IPS-15b (cell line): ENCODE measurements around the gene TMEM271.

ENCODE experiments used
- H3K27me3 ChIP-seq: one replicate; pipeline ENCODE4 v1.6.1; 2013; ENCODE audit warnings: low read length; ENCODE audit not compliant: control insufficient read depth, insufficient read depth
- H3K36me3 ChIP-seq: one replicate; pipeline ENCODE4 v1.6.1; 2013; ENCODE audit warnings: low read length; ENCODE audit not compliant: control insufficient read depth, insufficient read depth
- H3K4me1 ChIP-seq: one replicate; pipeline ENCODE4 v1.6.1; 2013; ENCODE audit warnings: mild to moderate bottlenecking, low read length; ENCODE audit not compliant: control insufficient read depth, insufficient read depth
- H3K4me3 ChIP-seq: one replicate; pipeline ENCODE4 v1.5.1; 2013; ENCODE audit warnings: low read depth, low read length
- H3K9ac ChIP-seq: one replicate; pipeline ENCODE4 v1.6.1; 2013; ENCODE audit warnings: low read depth, mild to moderate bottlenecking, low read length
- H3K9me3 ChIP-seq: one replicate; pipeline ENCODE4 v1.6.1; 2013; ENCODE audit warnings: mild to moderate bottlenecking, low read length; ENCODE audit not compliant: control insufficient read depth, insufficient read depth

TMEM271 gene

DNA sequence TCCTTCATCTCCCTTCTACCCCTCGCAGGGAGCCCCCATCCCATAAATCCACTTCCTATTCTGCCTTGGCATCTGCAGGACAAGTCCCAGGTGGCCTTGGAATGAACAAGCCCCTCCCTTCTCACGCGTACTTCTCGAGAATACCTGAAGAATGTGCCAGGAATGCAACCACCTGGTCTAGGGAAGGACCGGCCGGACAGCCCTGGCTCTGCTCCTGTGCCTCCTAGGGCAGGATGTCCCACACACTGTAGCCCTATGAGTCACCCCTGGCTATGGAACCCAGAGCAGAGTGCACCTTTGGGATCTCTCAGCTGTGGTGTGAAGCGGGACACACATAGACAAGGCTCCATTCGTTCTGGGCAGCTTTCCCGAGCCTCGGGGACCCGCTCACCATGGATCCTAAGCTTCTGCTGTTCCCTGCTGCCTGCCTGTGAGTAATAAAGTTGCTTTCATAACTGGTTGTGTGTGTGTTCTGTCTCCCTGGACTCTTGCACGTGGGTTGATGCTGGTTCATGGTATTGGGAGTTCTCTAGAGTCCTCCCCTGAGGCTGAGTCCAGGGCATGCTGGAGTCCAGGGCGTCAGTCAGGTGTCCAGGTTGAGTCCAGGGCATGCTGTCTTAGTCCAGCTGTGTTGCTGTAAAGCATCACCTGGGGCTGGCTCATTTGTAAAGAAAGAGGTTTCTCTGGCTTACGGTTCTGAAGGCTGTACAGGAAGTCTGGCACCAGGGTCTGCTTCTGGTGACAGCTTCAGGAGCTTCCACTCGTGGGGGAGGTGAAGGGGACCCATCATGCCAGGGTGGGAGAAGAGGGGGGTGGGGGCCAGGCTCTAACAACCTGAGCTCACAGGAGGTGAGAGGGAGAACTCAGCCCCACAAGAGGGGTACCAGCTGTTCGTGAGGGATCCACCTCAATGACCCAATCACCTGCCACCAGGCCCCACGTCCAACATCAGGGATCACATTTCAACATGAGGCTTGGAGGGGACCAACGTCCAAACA is 41.8 kb upstream of the TMEM271 start:
- no peak overlapping the region for H3K9ac ChIP-seq
- no peaks in the 10 kb centered on the region for H3K9me3 ChIP-seq
- no peaks in the 10 kb centered on the region for H3K36me3 ChIP-seq
- H3K27me3 ChIP-seq = no peaks in the 10 kb centered on the region
- no peaks in the 10 kb centered on the region for H3K4me1 ChIP-seq
- H3K4me3 ChIP-seq = no peak overlapping the region

DNA sequence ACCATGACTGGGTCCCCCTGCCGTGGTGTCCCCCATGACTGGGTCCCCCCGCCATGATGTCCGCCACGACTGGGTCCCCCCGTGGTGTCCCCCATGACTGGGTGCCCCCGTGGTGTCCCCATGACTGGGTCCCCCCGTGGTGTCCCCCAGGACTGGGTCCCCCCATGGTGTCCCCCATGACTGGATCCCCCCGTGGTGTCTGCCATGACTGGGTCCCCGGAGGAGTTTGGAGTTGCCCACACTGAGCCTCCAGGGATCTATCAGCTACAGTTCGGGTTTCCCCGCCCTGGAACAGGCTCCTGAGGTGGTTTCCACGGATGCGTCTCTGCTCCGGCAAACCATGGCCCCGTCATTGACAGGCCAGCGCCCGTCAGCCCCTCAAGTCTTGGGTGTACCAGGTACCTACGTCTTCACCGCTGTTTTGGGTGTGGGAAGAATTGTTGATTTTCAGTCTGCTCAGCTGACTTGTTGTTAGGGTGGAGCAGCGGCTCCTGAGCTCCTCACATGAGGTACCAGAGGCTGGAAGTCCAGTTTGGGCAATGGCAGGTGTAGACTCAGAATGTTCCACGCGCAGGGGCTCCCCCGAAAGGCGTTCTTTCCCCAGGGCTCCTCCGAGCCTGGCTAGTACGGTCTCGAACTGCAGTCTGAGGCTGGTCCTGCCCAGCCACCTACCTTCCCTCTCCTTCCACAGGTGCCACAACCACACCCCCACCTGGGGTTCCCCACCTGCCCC is 41.0 kb upstream of the TMEM271 start:
- Histone ChIP-seq H3K36me3 (no peaks in the 10 kb centered on the region), H3K4me3 (no peak overlapping the region), H3K9me3 (no peaks in the 10 kb centered on the region), H3K4me1 (no peaks in the 10 kb centered on the region), H3K9ac (no peak overlapping the region), H3K27me3 (no peaks in the 10 kb centered on the region)

DNA sequence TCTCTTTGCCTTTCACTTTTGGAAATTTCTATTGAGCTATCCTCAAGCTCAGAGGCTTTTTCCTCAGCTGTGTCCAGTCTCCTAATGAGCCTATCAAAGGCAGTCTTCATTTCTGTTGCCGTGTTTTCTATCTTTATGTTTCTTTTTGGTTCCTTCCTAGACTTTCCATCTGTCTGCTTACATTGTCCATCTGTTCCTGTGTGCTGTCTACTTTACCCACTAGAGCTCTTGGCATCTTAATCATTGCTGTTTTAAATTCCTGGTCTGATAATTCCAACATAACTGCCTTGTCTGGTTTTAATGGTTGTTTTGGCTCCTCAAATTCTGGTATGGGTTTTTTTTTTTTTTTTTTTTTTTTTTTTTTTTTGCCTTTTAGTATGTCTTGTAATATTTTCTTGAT is 40.0 kb upstream of the TMEM271 start:
- H3K4me3 ChIP-seq = no peak overlapping the region
- no peaks in the 10 kb centered on the region for H3K9me3 ChIP-seq
- H3K36me3 ChIP-seq = no peaks in the 10 kb centered on the region
- H3K4me1 ChIP-seq = no peaks in the 10 kb centered on the region
- H3K9ac ChIP-seq = no peak overlapping the region
- H3K27me3 ChIP-seq = no peaks in the 10 kb centered on the region

DNA sequence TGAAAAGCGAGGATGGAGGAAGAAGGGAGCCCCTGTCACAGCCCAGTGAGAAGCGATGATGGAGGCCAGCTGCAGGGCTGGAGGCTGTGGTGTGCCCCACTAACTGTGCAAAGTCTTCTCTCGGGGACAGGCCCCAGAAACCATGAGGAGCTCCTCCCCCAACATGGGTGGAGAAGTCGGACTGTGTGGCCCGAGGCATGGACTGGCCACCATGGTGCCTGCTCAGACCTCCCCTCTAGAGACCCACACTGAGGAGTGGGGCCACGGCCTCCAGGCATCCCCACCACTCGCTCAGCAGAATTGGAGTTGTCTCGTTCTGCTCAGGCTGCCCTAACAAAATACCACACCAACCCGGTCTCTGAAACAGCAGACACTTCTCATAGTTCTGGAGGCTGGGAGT is 37.0 kb upstream of the TMEM271 start:
- no peaks in the 10 kb centered on the region for H3K27me3 ChIP-seq
- H3K9me3 ChIP-seq = no peaks in the 10 kb centered on the region
- H3K4me3 ChIP-seq = no peak overlapping the region
- no peaks in the 10 kb centered on the region for H3K36me3 ChIP-seq
- no peaks in the 10 kb centered on the region for H3K4me1 ChIP-seq
- H3K9ac ChIP-seq = no peak overlapping the region

DNA sequence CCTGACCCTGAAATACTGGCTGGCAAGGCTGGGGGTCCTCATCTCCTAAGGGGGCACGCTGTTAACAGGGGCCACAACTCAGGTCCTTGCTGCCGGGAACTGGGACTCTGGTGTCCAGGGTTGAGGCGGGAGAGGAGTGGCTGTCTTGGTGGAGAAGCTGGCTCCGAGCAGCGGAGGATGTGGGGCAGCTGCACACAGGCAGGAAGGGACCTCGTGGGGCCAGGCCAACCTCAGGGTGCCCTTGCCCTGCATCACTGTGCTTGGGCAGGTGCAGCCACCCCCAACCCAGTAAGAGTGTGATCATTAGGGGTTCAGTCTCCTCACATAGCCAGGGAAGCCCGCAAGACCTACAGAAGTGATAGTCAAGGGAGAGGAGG is 36.6 kb upstream of the TMEM271 start:
- Histone ChIP-seq H3K9me3 (no peaks in the 10 kb centered on the region), H3K4me3 (no peak overlapping the region), H3K9ac (no peak overlapping the region), H3K27me3 (no peaks in the 10 kb centered on the region), H3K36me3 (no peaks in the 10 kb centered on the region), H3K4me1 (no peaks in the 10 kb centered on the region)

DNA sequence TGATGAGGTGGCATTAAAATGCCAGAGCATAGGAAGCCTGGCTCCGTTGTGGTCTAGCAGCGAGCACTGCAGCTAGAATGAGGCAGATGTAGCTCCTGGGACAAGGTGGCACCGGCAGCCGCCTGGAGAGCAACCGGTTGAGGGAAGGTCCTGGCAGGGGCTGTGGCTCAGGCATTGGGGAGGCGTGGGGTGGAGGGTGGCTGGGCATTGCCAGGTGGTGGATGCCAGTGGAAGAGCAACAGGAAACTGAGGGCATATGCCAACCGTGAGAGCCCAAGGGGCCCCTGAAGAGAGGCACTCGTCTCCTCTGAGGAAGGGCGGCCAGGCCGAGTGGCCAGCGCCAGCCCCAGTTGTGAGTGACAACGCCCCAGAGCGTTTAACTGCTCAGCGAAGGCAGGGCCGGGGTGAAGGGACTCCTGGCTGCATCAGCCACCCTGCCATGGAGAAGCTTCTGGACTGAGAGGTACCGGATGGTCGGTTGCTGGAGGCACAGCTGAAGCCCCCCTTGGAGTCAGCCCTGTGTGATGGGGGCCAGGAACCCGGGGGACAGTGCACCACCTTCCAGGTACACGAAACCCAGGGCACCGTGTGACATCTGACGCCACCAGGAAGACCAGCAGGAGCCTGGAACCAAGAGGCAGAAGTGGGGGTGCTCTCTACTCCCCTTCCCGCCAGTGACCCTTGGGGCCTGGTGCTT is 36.1 kb upstream of the TMEM271 start:
- no peak overlapping the region for H3K4me3 ChIP-seq
- no peaks in the 10 kb centered on the region for H3K9me3 ChIP-seq
- H3K36me3 ChIP-seq = no peaks in the 10 kb centered on the region
- H3K27me3 ChIP-seq = no peaks in the 10 kb centered on the region
- no peak overlapping the region for H3K9ac ChIP-seq
- no peaks in the 10 kb centered on the region for H3K4me1 ChIP-seq

DNA sequence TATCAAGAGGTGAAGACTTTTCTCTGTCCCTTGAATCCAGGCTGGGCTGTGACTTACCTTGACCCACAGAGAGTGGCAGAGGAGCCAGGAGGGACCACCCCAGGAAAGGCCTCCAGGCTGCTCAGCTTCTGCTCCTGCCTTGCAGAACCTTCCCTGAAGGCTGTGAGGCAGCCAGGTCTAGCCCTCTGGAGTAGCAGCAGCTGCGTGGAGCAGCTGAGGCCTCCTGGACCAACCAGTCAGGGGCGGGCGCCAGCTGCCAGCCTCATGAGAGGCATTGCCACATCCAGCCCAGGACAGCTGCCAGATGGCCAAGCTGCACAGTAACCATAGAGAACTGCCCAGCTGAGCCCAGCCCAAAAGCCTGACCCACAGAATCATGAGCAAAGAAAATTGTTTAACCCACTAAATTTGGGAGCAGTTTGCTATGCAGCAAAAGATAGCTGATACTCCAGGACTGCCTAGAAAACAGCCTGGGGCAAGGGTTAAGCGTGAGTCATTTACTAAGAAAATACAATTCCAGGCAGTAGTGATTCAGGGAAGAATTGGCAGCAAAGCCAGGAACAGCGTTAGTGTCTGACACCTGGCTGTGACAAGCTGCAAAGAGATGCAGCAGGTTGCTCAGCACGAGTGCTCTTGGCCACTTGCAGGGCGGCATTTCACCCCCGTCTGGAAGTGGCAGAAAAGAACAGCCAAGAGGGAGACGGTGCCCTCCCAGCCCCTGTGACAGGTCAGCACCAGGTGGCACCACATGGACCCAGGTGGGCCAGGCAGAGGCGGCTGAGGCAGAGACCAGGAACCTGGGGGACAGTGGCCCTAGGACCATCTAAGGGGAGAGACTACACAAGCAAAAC is 34.5 kb upstream of the TMEM271 start:
- H3K36me3 ChIP-seq = no peaks in the 10 kb centered on the region
- H3K4me1 ChIP-seq = no peaks in the 10 kb centered on the region
- H3K27me3 ChIP-seq = no peaks in the 10 kb centered on the region
- no peak overlapping the region for H3K4me3 ChIP-seq
- no peak overlapping the region for H3K9ac ChIP-seq
- no peaks in the 10 kb centered on the region for H3K9me3 ChIP-seq

DNA sequence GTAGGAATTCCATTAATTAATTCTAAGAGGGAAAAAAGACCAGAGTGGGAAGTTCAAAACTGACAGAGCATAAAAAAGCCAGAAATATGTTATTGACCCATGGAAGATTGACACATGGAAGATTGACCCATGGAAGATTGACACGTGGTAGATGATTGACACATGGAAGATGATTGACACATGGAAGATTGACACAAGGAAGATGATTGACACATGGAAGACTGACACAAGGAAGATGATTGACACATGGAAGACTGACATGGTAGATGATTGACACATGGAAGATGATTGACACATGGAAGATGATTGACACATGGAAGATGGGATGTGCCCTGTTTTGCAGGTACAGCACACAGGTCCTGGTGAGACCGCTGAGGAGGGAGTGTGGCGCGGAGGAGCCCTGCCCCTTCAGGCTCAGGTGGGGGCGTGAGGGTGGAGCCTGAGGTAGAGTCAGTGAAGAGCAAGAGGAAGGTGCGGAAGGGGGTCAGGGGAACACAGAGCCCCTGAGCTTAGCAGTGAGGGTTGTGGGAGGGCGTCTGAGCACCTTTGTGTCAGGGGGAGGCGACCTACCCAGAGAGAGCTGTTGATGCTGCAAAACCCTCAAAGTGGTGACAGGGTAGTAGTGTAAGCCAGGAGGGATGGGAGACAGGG is 33.4 kb upstream of the TMEM271 start:
- no peak overlapping the region for H3K9ac ChIP-seq
- H3K9me3 ChIP-seq = no peaks in the 10 kb centered on the region
- H3K27me3 ChIP-seq = no peaks in the 10 kb centered on the region
- H3K4me3 ChIP-seq = no peak overlapping the region
- no peaks in the 10 kb centered on the region for H3K4me1 ChIP-seq
- H3K36me3 ChIP-seq = no peaks in the 10 kb centered on the region

DNA sequence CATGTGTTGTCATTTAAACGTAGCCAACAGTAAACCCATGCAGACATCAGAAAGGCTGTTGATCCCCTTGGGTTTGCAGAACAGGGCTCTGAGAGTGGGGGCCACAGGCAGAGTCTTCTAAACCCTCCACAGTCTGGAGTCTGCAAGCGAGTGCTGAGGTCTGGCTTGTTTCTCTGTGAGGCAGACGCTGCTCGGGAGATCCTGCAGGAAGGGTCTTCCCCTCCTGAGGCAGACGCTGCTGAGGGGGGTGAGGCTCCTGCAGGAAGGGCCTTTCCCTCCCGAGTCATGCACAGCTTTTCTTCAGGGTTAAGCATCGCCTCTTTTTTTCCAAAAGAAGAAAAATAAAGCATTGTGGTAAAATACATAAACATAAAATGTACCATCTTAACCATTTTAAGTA is 32.1 kb upstream of the TMEM271 start:
- H3K27me3 ChIP-seq = no peaks in the 10 kb centered on the region
- H3K9me3 ChIP-seq = no peaks in the 10 kb centered on the region
- no peaks in the 10 kb centered on the region for H3K4me1 ChIP-seq
- H3K9ac ChIP-seq = no peak overlapping the region
- no peaks in the 10 kb centered on the region for H3K36me3 ChIP-seq
- no peak overlapping the region for H3K4me3 ChIP-seq

DNA sequence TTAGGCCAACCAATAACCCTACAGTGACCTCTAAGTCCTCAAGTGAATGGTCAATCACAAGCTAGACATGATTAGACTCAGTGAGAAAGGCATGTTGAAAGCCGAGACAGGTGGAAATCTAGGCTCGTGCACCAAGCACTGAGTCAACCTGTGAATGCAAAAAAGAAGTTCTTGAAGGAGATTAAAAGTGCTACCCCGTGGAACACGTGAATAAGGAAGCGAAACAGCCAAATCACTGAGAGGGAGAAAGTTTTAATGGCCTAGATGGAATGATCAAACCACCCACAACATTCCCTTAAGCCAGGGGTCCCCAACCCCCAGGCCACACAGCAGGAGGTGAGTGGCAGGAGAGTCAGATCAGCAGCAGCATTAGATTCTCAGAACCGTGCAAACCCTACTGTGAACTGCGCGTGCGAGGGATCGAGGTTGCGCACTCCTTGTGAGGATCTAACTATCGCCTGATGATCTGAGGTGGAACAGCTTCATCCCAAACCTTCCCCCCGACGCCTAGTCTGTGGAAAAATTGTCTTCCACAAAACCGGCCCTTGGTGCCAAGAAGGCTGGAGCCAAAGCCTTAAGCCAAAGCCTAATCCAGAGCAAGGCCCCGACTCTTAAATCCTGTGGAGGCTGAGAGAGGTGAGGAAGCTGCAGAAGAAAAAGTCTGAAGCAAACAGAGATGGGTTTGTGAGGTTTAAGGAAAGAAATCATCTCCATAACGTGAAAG is 29.8 kb upstream of the TMEM271 start:
- Histone ChIP-seq H3K4me1 (no peaks in the 10 kb centered on the region), H3K9me3 (no peaks in the 10 kb centered on the region), H3K9ac (no peak overlapping the region), H3K4me3 (no peak overlapping the region), H3K36me3 (no peaks in the 10 kb centered on the region), H3K27me3 (no peaks in the 10 kb centered on the region)
